HG02840 (cell line): ENCODE measurements around the gene ARL17B.
A peak's percentile ranks its signal among the peaks of the same experiment; 100 is the strongest.
"Not testable (repeated sequence)": the region's sequence is repeated elsewhere in the genome, so short reads cannot be mapped to it uniquely, and the experiment has no call there.

Experiments used
- ATAC-seq: cut with Tn5 transposase; IDR thresholded peaks from one replicate; pipeline ENCODE4 v1.9.1; 2021; ENCODE audit warnings: mild to moderate bottlenecking, moderate library complexity, moderate number of reproducible peaks; ENCODE audit not compliant: unreplicated experiment, low FRiP score

The ARL17B gene

GRCh38 chr17:46361755-46362154 lies at the start of gene ARL17B:
TSS of gene ARL17B (minus strand) at chr17:46361766. CDS start at chr17:46358397, 3,369 bp downstream.
- ATAC-seq = peak; percentile 89

GRCh38 chr17:46409864-46410263 lies 48.3 kb upstream of the ARL17B start:
- not testable (repeated sequence) for ATAC-seq

DNA sequence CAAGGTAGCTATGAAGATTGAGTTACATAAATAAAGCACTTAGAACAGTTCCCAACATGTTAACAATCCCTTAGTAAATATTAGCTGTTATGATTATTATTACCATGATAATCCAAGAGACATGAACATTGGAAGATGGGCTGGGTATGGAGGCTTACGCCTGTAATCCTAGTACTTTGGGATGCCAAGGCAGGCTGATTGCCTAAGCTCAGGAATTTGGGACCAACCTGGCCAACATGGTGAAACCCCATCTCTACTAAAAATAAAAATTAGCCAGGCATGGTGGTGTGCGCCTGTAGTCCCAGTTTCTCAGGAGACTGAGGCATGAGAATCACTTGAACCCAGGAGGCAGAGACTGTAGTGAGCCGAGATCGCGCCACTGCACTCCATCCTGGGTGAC lies 45.6 kb upstream of the ARL17B start:
- ATAC-seq = not testable (repeated sequence)

DNA sequence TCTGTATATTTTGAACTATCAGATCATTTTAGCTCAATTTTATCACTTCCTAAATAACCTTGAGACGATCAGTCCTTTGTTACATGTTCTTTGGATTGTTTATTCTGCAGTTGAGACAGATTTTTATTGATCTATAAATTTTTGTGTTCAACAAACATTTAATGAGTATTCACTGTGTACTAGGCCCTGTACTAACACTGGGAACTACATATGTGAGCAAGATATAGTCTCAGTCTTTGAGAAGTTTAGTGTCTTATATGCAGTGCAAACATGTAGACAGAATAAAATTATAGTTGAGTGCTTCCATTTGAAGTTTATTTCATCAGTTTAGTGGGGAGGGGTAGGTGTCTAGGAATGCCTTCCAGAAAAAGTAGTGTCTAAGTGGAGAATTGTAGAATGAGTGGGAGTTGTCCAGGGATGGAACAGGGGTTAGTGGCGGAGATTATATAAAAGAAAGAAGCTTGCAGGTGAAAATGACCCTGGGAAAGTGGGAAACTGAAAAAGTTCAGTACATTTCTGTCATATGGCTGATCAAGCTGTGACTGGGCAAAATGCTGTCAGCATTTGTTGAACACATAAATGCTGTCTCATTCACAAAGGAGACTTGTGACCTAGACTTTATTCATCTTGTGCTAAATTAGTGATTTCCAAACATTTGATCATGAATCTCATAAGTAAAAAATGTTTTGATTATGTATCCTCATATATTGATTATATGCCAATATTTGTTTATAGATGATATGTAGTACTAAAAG lies 39.6 kb upstream of the ARL17B start:
- ATAC-seq = not testable (repeated sequence)

DNA sequence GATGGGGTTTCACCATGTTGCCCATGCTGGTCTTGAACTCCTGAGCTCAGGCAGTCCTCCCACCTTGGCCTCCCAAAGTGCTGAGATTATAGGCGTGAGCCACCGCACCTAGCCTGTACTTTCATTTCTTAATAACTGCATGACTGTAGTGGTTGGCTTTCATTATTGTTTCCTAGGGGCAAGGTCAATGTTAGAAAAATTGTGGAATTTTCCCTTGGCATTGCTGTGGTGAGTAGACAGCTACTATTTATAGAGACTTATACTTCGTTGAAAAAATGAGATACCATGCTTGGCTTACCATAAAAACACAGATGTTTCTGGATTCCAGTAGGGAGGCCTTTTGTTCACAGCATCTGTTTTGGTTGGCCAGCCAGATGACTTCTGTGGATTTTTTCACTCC lies 39.0 kb upstream of the ARL17B start:
- ATAC-seq = not testable (repeated sequence)

DNA sequence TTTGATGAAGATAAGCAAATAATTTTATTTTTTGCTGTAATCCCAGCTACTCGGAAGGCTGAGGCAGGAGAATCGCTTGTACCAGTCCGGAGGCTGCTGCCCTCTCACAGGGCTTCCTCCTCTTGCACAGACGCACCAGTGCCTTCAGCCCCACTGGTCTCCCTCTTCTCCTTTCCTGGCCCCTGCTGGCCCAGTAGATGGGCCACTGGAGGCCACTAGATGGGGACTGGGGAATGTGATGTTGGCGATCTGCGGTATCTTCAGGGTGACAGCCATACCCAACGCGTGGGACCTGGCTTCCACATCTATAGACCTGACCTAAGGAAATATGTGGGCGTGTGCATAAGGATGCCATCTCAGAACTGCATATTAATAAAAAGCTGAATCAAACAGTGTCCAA lies 38.4 kb upstream of the ARL17B start:
- ATAC-seq = not testable (repeated sequence)

DNA sequence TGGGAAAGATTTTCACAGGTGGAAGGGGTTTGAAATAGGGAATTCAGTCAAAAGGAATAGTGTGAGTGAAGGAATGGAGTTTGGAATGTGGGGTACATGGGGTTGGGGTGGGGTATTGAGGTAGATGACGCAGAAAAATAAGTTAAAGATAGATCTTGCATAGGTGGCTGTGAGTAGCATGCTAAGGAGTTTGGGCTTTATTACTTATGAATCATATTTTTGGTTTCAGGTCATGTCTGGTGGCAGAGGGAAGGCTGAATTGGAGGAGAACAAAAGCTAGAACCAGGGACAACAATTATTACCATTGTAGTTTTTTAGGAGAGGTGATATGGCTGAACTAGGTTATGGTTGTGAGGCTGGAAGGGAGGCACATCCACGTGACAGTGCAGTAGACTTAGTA lies 34.7 kb upstream of the ARL17B start:
- ATAC-seq = not testable (repeated sequence)

- ATAC-seq = not testable (repeated sequence)
Measured at GRCh38 chr17:46393702-46394101, 32.1 kb upstream of the ARL17B start.

DNA sequence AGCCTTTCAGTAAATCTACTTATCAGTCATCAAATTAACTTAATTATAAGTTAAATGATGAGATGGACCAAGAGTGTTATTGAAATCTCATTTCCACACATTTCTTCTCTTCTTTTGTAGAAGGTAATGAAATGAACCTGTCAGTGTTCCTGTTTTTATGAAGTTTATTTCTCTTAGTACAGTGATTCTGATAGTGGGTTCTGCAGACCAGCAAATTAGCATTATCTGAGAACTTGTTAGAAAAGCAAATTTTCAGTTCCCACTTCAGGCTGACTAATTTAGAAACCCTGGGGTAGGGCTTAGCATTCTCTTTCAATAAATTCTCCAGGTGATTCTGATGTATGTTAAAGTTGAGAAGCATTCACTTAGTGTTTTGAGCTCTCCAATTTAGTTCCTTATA lies 23.9 kb upstream of the ARL17B start:
- not testable (repeated sequence) for ATAC-seq

- ATAC-seq = not testable (repeated sequence)
Measured at GRCh38 chr17:46383118-46383517, 21.6 kb upstream of the ARL17B start.

DNA sequence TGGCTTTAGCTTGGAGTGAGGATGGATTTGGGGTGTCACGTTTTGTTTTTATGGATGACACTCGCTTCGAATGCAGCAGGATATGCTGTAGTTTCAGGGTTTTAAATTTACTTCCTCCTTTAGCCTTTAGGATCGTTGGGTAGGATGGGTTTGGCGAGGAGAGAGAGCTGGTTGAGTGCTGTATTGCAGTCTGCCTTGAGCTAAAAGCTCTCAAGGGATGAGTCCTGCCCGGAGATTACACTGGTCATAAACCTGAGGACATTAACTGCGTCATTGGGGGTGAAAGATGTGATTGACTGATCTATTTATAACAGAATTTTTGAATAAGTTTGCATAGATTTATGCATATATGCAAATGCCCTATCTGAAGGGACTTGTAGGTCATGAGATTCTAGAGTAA lies 11.9 kb upstream of the ARL17B start:
- not testable (repeated sequence) for ATAC-seq

GRCh38 chr17:46372236-46373229 lies 11.0 kb upstream of the ARL17B start:
- ATAC-seq = peak; percentile 67

GRCh38 chr17:46367520-46367919 lies 6.0 kb upstream of the ARL17B start:
- not testable (repeated sequence) for ATAC-seq

DNA sequence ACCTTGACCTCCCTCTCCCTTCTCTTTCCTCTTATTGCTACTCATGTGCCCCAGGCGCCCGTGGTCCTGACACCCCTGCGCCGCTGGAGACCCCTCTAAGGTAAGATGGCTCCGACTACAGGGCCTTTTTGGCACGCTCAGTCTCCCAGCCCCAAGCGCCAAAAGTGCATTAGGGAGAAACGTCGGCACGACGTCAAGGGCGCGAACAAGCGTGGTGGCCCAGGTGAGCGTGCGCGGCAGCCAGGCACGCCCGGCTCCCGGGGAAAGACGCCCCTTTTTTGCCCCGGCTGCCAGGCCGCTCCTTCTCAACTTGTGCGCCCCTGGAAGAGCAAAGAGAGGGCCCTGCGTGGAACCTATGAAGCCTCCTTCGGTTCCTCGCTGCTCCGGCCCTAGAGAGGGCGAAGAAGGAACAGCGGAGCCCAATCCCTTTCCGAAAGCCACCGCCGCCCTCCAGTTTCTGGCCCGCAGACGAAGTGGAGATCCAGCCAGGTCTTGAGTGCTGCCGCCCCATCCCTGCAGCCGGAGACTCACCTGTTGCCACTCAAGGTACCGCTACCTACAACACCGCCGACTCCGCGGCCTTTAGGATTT lies 326 bp downstream of the ARL17B start:
- ATAC-seq = peak; percentile 31

GRCh38 chr17:46353856-46354255 lies 7.7 kb downstream of the ARL17B start:
- ATAC-seq = not testable (repeated sequence)

GRCh38 chr17:46349060-46349459 lies 12.5 kb downstream of the ARL17B start:
- not testable (repeated sequence) for ATAC-seq

DNA sequence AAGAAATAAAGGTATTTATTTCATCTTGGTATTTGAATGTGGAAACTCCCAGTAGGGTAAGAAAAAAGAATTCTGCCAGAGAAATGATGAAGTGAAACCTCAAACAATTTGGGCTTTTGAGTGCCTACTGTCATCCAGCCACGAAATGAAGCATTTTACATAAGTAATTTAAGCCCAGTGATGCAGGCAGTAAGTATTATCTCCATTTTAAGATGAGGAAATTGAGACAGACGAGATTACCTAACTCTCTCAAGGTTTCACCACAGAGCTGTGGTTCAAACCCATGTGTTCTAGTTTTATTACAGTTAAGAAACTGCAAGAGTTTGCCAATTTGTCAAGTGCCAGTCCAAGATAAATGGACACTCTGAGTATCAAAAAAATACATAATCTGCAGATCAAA lies 13.2 kb downstream of the ARL17B start:
- not testable (repeated sequence) for ATAC-seq

- not testable (repeated sequence) for ATAC-seq
Measured at GRCh38 chr17:46342131-46342530, 19.4 kb downstream of the ARL17B start.

DNA sequence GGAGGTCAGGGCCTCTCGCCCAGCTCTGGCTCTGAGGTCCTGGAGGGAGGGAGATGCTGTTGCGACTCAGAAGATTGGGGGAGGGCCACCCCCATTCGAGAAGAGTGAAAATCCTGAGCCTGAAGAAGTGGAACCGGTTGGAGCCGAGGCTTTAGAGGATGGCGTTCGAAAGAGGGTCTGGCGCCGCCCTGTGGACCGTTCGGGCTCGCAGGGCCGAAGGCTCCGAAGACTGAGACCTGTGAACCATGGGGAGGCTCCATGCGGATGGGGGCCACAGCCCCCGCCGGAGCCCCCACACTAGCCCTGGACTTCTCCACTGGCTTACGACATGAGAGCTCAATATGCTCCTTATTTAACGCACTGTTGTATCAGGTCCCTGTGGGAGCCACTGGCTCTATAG lies 20.3 kb downstream of the ARL17B start:
- ATAC-seq = not testable (repeated sequence)

- not testable (repeated sequence) for ATAC-seq
Measured at GRCh38 chr17:46294831-46295230, 66.7 kb downstream of the ARL17B start, which contains the start of gene LRRC37A. TSS of gene LRRC37A (plus strand) at chr17:46295131. CDS start at chr17:46295134, 3 bp downstream.
